ENCODE results near the gene MSMB.
"Not testable (repeated sequence)": the region's sequence is repeated elsewhere in the genome, so short reads cannot be mapped to it uniquely, and the experiment has no call there.

MSMB gene, protein sequence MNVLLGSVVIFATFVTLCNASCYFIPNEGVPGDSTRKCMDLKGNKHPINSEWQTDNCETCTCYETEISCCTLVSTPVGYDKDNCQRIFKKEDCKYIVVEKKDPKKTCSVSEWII

GRCh38 chr10:46046261-46046660 is at the start of gene MSMB:
Gene MSMB, minus strand, starts transcription at chr10:46046269. Its CDS starts 32 bp downstream, at chr10:46046237.
- Histone ChIP-seq H2AFZ (ENCODE audit: low read length) (no peak within 1 kb of the TSS), H3F3A (ENCODE audit: insufficient read depth, low read length) (no peaks in the 10 kb centered on the region), H3K9ac (ENCODE audit: low read length) (no peak within 1 kb of the TSS), H3K9me3 (replicated peaks; ENCODE audit: insufficient read depth, low read length) (no peaks in the 10 kb centered on the region), H3K36me3 (replicated peaks; ENCODE audit: insufficient read depth, low read length) (no peaks in the 10 kb centered on the region), H3K4me3 (ENCODE audit: low read length) (no peak within 1 kb of the TSS), H3K79me2 (ENCODE audit: low read length) (no peaks in the 10 kb centered on the region), H3K27ac (ENCODE audit: low read length) (no peak within 1 kb of the TSS), H3K4me1 (ENCODE audit: low read length) (no peaks in the 10 kb centered on the region), H4K20me1 (ENCODE audit: insufficient read depth, low read length) (no peaks in the 10 kb centered on the region), H3K27me3 (replicated peaks; ENCODE audit: insufficient read depth, low read length) (no peaks in the 10 kb centered on the region), H3K4me2 (ENCODE audit: low read depth, low read length) (no peak within 1 kb of the TSS), H3K9me2 (replicated peaks; ENCODE audit: insufficient read depth, low read length) (no peaks in the 10 kb centered on the region)
- no peak for TF ChIP-seq CTCF (IDR thresholded peaks at IDR 0.05; ENCODE audit: low read length)
- TF ChIP-seq EZH2 (optimal IDR thresholded peaks at IDR 0.05; ENCODE audit: low read depth, low read length) = no peak
- no peak for TF ChIP-seq EZH2phosphoT487 (IDR thresholded peaks at IDR 0.05; ENCODE audit: low read length)
- DNase-seq = no peak

DNA sequence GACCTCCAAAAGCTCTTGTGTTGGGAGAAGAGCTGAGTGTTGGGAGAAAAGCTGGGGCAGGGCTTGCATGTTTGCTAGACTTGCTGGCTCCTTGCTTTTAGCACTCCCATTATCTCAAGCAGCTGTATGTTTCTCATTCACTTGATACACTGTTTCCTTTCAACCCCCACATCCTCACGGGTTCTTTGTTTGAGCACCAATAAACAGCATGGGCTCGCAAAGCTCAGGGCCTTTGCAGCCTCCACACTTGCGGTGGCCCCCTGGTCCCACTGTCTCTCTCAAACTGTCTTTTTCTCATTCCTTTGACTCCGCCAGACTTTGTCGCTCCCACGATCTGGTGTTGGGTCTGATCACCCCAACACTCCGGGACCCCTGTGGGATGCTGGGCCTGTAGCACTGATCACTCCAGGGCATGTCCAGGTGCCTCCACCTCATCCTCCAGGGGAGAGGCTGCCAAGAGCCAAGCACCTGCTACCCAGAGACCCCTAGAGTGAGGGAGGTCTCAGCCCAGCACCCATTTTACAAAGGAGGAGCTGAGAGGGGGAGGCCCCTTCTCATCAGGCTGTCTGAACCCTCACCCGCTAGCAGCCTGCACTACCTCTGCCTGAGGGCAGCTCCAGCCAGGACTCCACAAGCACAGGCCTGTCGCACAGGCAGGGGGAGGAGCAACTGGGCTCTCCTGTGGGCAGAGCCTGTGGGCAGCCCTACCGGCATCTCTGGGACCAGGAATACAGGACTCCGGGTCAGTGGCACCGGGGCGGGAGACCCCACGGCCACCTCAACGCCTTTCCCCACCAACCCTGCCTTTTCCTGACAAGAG is 49.1 kb upstream of the MSMB start:
- H3F3A ChIP-seq (ENCODE audit: insufficient read depth, low read length) = peaks cover 14% of the 10 kb centered on the region
- H3K4me1 ChIP-seq (ENCODE audit: low read length) = peaks cover 47% of the 10 kb centered on the region
- H3K9ac ChIP-seq (ENCODE audit: low read length) = no peak overlapping the region
- no peak for DNase-seq
- H3K9me3 ChIP-seq (replicated peaks; ENCODE audit: insufficient read depth, low read length) = no peaks in the 10 kb centered on the region
- no peaks in the 10 kb centered on the region for H3K27me3 ChIP-seq (replicated peaks; ENCODE audit: insufficient read depth, low read length)
- no peak for TF ChIP-seq EZH2phosphoT487 (IDR thresholded peaks at IDR 0.05; ENCODE audit: low read length)
- no peak for TF ChIP-seq CTCF (IDR thresholded peaks at IDR 0.05; ENCODE audit: low read length)
- TF ChIP-seq EZH2 (optimal IDR thresholded peaks at IDR 0.05; ENCODE audit: low read depth, low read length) = no peak
- H3K9me2 ChIP-seq (replicated peaks; ENCODE audit: insufficient read depth, low read length) = no peaks in the 10 kb centered on the region
- no peak overlapping the region for H3K4me2 ChIP-seq (ENCODE audit: low read depth, low read length)
- no peak overlapping the region for H3K4me3 ChIP-seq (ENCODE audit: low read length)
- H2AFZ ChIP-seq (ENCODE audit: low read length) = no peak overlapping the region
- H3K36me3 ChIP-seq (replicated peaks; ENCODE audit: insufficient read depth, low read length) = no peaks in the 10 kb centered on the region
- H4K20me1 ChIP-seq (ENCODE audit: insufficient read depth, low read length) = no peaks in the 10 kb centered on the region
- H3K79me2 ChIP-seq (ENCODE audit: low read length) = no peaks in the 10 kb centered on the region; the same call in 1 of the 2 replicates
- H3K27ac ChIP-seq (ENCODE audit: low read length) = no peak overlapping the region

- peaks cover 47% of the 10 kb centered on the region for H3K4me1 ChIP-seq (ENCODE audit: low read length)
- H3K9ac ChIP-seq (ENCODE audit: low read length) = no peak overlapping the region
- H4K20me1 ChIP-seq (ENCODE audit: insufficient read depth, low read length) = no peaks in the 10 kb centered on the region
- no peaks in the 10 kb centered on the region for H3K9me3 ChIP-seq (replicated peaks; ENCODE audit: insufficient read depth, low read length)
- no peak overlapping the region for H3K4me3 ChIP-seq (ENCODE audit: low read length)
- no peak for TF ChIP-seq EZH2phosphoT487 (IDR thresholded peaks at IDR 0.05; ENCODE audit: low read length)
- TF ChIP-seq CTCF (IDR thresholded peaks at IDR 0.05; ENCODE audit: low read length) = no peak
- TF ChIP-seq EZH2 (optimal IDR thresholded peaks at IDR 0.05; ENCODE audit: low read depth, low read length) = no peak
- no peaks in the 10 kb centered on the region for H3K9me2 ChIP-seq (replicated peaks; ENCODE audit: insufficient read depth, low read length)
- no peak overlapping the region for H3K4me2 ChIP-seq (ENCODE audit: low read depth, low read length)
- no peak overlapping the region for H2AFZ ChIP-seq (ENCODE audit: low read length)
- no peak for DNase-seq
- no peak overlapping the region for H3K27ac ChIP-seq (ENCODE audit: low read length)
- H3K79me2 ChIP-seq (ENCODE audit: low read length) = no peaks in the 10 kb centered on the region; the same call in 1 of the 2 replicates
- H3K36me3 ChIP-seq (replicated peaks; ENCODE audit: insufficient read depth, low read length) = no peaks in the 10 kb centered on the region
- no peaks in the 10 kb centered on the region for H3K27me3 ChIP-seq (replicated peaks; ENCODE audit: insufficient read depth, low read length)
- peaks cover 14% of the 10 kb centered on the region for H3F3A ChIP-seq (ENCODE audit: insufficient read depth, low read length)
These were observed 48.1 kb upstream of the MSMB start for GRCh38 chr10:46094197-46094500.

DNA sequence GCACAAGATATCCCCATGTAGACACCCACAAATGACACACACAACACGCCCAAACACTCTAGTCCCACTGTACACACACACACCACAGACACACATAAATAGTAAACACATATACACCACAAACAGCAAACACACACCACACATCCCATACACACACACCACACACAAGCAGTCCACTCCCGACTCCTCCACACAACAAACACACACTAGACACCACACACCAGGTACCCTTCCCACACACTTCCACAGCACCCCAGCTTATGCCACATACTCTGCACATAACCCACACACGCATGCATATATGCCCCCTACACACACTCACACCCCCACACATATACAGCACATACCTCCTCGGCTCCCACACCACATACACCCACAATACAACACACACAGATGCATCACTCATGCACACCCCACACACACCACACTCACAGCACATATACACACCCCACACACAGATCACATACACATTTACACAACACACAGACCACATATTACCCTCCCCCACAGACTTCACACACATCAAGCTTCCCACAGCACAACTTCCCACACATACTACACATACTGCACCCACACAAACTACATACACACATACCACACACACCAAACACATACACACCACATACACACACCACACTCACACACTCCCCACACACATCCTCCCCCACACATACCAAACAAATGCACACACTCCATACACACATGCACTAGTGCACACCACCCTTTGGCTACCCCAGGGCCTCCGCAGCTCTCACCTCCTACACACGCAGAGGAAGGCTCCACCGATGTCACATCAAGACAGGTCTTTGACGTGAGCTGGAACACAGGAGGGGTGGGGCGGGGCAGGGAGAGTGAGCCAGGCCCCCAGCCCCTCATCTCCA is 47.5 kb upstream of the MSMB start:
- H3K79me2 ChIP-seq (ENCODE audit: low read length); DNase-seq; H3K27ac ChIP-seq (ENCODE audit: low read length); H3K36me3 ChIP-seq (replicated peaks; ENCODE audit: insufficient read depth, low read length); H3K27me3 ChIP-seq (replicated peaks; ENCODE audit: insufficient read depth, low read length); H4K20me1 ChIP-seq (ENCODE audit: insufficient read depth, low read length); H2AFZ ChIP-seq (ENCODE audit: low read length); H3K4me3 ChIP-seq (ENCODE audit: low read length); H3K9me3 ChIP-seq (replicated peaks; ENCODE audit: insufficient read depth, low read length); H3K9me2 ChIP-seq (replicated peaks; ENCODE audit: insufficient read depth, low read length); H3K9ac ChIP-seq (ENCODE audit: low read length): not testable (repeated sequence)
- Histone ChIP-seq H3K4me1 (ENCODE audit: low read length) (peaks cover 47% of the 10 kb centered on the region), H3F3A (ENCODE audit: insufficient read depth, low read length) (peaks cover 14% of the 10 kb centered on the region), H3K4me2 (ENCODE audit: low read depth, low read length) (peak overlapping the region; percentile 74; the same call in 1 of the 2 replicates)
